Heart left ventricle (tissue), 16 donors: ENCODE measurements around the gene ZNF598. TPM values are rescaled to one million over a fixed set of nuclear protein-coding genes. Genes with fewer than 3 reads are reported as not detected.

Experiments used
- ATAC-seq, 4 donors: fragments of 200-7000 bp; cut with Tn5 transposase; one replicate each; pipeline ENCODE4 v1.9.1; 2020 to 2022; ENCODE audit warnings: moderate library complexity in 4 of 4, mild to moderate bottlenecking in 3 of 4, moderate number of reproducible peaks in 1 of 4
- DNase-seq, 5 donors: peaks; one replicate each; pipeline ENCODE4 v3.0.0-alpha.2; 2020
- H3K27ac ChIP-seq, 12 donors: fragments of 200-600 bp; sonication (generic) in 4 of 12; one replicate each; pipeline versions ENCODE4 v1.5.0 to v1.8.0; 2016 to 2022; ENCODE audit warnings: mild to moderate bottlenecking in 2 of 12
- H3K27me3 ChIP-seq, 9 donors: fragments of 200-600 bp; sonication (generic) in 2 of 9; one replicate each; pipeline versions ENCODE4 v1.5.1 to v1.8.0; 2016 to 2022; ENCODE audit warnings: mild to moderate bottlenecking in 3 of 9
- H3K36me3 ChIP-seq, 9 donors: fragments of 200-600 bp; sonication (generic) in 2 of 9; one replicate each; pipeline versions ENCODE4 v1.5.0 to v1.8.0; 2018 to 2022; ENCODE audit warnings: mild to moderate bottlenecking in 2 of 9
- H3K4me1 ChIP-seq, 12 donors: fragments of 200-600 bp; sonication (generic) in 4 of 12; one replicate each; pipeline versions ENCODE4 v1.5.0 to v1.8.0; 2016 to 2022; ENCODE audit warnings: mild to moderate bottlenecking in 3 of 12
- H3K4me3 ChIP-seq, 12 donors: fragments of 200-600 bp; sonication (generic) in 4 of 12; one replicate each; pipeline versions ENCODE4 v1.5.0 to v1.8.0; 2017 to 2022; ENCODE audit warnings: mild to moderate bottlenecking in 9 of 12, moderate library complexity in 4 of 12
- H3K9me3 ChIP-seq, 12 donors: fragments of 200-600 bp; sonication (generic) in 4 of 12; one replicate each; pipeline versions ENCODE4 v1.5.0 to v1.8.0; 2016 to 2022; ENCODE audit warnings: mild to moderate bottlenecking in 1 of 12
- POLR2A ChIP-seq, 2 donors: fragments of 450-650 bp; IDR thresholded peaks; one replicate each; pipeline ENCODE4 v1.6.1; 2017; ENCODE audit warnings: antibody characterized with exemption in 2 of 2, mild to moderate bottlenecking in 2 of 2, moderate library complexity in 2 of 2
- WGBS, 4 donors: extraction: QIAGEN DNeasy Blood & Tissue Kit in 2 of 4; methylation state at CpG; one replicate each; pipeline versions ENCODE4 v1.1.5 to v1.1.7; 2013 to 2018; 5-methylcytosine and 5-hydroxymethylcytosine counted together
- intact Hi-C, 10 donors: fragments of 100-400 bp; cut with DNase I; formaldehyde crosslinking; loops; one replicate each; pipeline versions ENCODE4 v1.11.1 to v1.14.2; 2022
- polyA plus RNA-seq, 2 donors: library from polyadenylated mRNA; stranded (reverse); fragments of 200-250 nt; gene quantifications; one replicate each; pipeline ENCODE4 v1.2.3, GENCODE V29; 2013
- total RNA-seq, 9 donors: library from RNA; depleted of rRNA in 2 of 9; stranded (reverse); fragments of >200 nt in 2 of 9; fragmentation: NEBNext Ultra II Directional in 3 of 9; extraction: Animal tissue kit (Norgen Biotek cat#: 25700) in 3 of 9; gene quantifications; one replicate each; pipeline versions ENCODE4 v1.1.0 to v1.2.4, GENCODE V29; 2016 to 2023
- TF ChIP-seq, protein P1 (sequence below), 12 donors: fragments of 200-600 bp; sonication (generic) in 4 of 12; IDR thresholded peaks; one replicate each; pipeline versions ENCODE4 v1.5.0 to v1.8.0; 2018 to 2022; ENCODE audit warnings: antibody characterized with exemption in 12 of 12, mild to moderate bottlenecking in 5 of 12
- donor health status: ischemic (EF 13 %, LVEDD 7.1; RV severe dilation, severe dysfunction).
- donor health status: healthy with polysubstance abuse.
- donor health status: DM: no; HTN: yes; CAD: no.
- donor health status: DM: no; HTN: no; CAD: no.
- donor health status: ischemic (EF 25% LVEDD 6.9; RV normal size, moderate dysfunction).
- donor health status: ischemic (EF 25% LVEDD 5.7; RV mildly dilated, moderate dysfunction).
- donor health status: healthy.
- donor health status: DM: yes; HTN: yes; CAD: no.
- donor health status: ischemic (EF 35%, LVEDD 5.7; RV mildly dilated, moderate dysfunction).
- donor health status: nonischemic (EF 11% LVEDD 7.7; RV severe dilation, severe dysfunction).
- donor health status: DM: yes; HTN: yes; CAD: no.
- donor health status: PGD.
- donor health status: ischemic (EF 29% LVEDD 5.4; RV normal size, mild dysfunction).
- donor health status: nonischemic (EF 23%, LVEDD 6.1; RV moderate dilation, normal function).

Gene ZNF598
- total and polyA plus RNA-seq, 11 donors, result 9.4 to 47.4 (median 17.0) TPM

GRCh38 chr16:1950559-1950958 lies 59.1 kb downstream of the ZNF598 start:
- intact Hi-C loops, result no loop called here
- peaks cover 0 to 4% (median 0%) of the 10 kb centered on the region in 9 donors for H3K36me3 ChIP-seq
- TF ChIP-seq POLR2A (IDR thresholded peaks at IDR 0.05), result no peak
- TF ChIP-seq, protein P1, sequence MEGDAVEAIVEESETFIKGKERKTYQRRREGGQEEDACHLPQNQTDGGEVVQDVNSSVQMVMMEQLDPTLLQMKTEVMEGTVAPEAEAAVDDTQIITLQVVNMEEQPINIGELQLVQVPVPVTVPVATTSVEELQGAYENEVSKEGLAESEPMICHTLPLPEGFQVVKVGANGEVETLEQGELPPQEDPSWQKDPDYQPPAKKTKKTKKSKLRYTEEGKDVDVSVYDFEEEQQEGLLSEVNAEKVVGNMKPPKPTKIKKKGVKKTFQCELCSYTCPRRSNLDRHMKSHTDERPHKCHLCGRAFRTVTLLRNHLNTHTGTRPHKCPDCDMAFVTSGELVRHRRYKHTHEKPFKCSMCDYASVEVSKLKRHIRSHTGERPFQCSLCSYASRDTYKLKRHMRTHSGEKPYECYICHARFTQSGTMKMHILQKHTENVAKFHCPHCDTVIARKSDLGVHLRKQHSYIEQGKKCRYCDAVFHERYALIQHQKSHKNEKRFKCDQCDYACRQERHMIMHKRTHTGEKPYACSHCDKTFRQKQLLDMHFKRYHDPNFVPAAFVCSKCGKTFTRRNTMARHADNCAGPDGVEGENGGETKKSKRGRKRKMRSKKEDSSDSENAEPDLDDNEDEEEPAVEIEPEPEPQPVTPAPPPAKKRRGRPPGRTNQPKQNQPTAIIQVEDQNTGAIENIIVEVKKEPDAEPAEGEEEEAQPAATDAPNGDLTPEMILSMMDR (IDR thresholded peaks at IDR 0.05), result no peak
- no peak overlapping the region for H3K4me3 ChIP-seq
- peak in 4 of 5 donors; percentile 64 to 83 (median 70) for DNase-seq
- ATAC-seq, result peak; percentile 39 to 76 (median 60)
- WGBS, 4 donors, result 49 to 72% (median 59%) methylated on average over 8 to 19 of the region's 19 CpGs
- no peaks in the 10 kb centered on the region for H3K9me3 ChIP-seq
- H3K27me3 ChIP-seq, result no peaks in the 10 kb centered on the region
- H3K27ac ChIP-seq, result peak overlapping the region; percentile 59 to 97 (median 83)
- H3K4me1 ChIP-seq, result peaks cover 0 to 30% (median 5%) of the 10 kb centered on the region in 12 donors

GRCh38 chr16:1950047-1950446 lies 59.6 kb downstream of the ZNF598 start:
- WGBS, 4 donors, result 39 to 68% (median 55%) methylated on average over 4 to 7 of the region's 7 CpGs
- H3K27ac ChIP-seq, result peak overlapping the region; percentile 59 to 97 (median 83)

DNA sequence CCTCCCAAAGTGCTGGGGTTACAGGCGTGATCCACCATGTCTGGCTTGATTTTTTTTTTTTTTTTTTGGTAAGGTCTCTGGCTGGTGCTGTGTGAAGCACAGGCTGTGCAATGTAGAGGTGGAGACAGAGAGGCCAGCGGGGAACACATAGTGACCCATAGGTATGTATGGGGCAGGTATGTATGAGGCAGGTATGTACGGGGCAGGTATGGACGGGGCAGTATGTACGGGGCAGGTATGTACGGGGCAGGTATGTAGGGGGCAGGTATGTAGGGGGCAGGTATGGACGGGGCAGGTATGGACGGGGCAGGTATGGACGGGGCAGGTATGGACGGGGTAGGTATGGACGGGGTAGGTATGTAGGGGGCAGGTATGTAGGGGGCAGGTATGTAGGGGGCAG lies 60.1 kb downstream of the ZNF598 start:
- H3K4me3 ChIP-seq, result no peak overlapping the region
- intact Hi-C loops, result no loop called here
- H3K36me3 ChIP-seq, result peaks cover 0 to 4% (median 0%) of the 10 kb centered on the region in 9 donors
- ATAC-seq (no peak), DNase-seq (no peak)
- H3K9me3 ChIP-seq, result no peaks in the 10 kb centered on the region
- no peaks in the 10 kb centered on the region for H3K27me3 ChIP-seq
- 86 to 94% (median 93%) methylated on average over 10 to 11 of the region's 11 CpGs for WGBS, 4 donors
- peak overlapping the region in 1 of 12 donors; percentile 37 for H3K27ac ChIP-seq
- TF ChIP-seq POLR2A (IDR thresholded peaks at IDR 0.05), result no peak
- TF ChIP-seq, protein P1 (IDR thresholded peaks at IDR 0.05), result no peak
- peaks cover 0 to 30% (median 5%) of the 10 kb centered on the region in 12 donors for H3K4me1 ChIP-seq

More at GRCh38 chr16:1950047-1950446, 59.6 kb downstream of the ZNF598 start:
- H3K36me3 ChIP-seq, result peaks cover 0 to 4% (median 0%) of the 10 kb centered on the region in 9 donors
- no peaks in the 10 kb centered on the region for H3K9me3 ChIP-seq
- peaks cover 0 to 30% (median 5%) of the 10 kb centered on the region in 12 donors for H3K4me1 ChIP-seq
- peak; percentile 4 to 36 (median 22) for ATAC-seq
- TF ChIP-seq, protein P1 (IDR thresholded peaks at IDR 0.05), result no peak
- no peak for TF ChIP-seq POLR2A (IDR thresholded peaks at IDR 0.05)
- peak in 1 of 5 donors; percentile 55 for DNase-seq
- no peak overlapping the region for H3K4me3 ChIP-seq
- H3K27me3 ChIP-seq, result no peaks in the 10 kb centered on the region
- intact Hi-C loops, result no loop called here

Other genes starting within 250 kb of the ZNF598 start
Only the 30 nearest of the 33 such genes appear.
- 100 to 1,000 TPM in 2 of 9 donors, 10 to 100 TPM in 7; 58.0 to 123 (median 79.3) TPM for gene MRPS34, start 236.7 kb downstream of the ZNF598 start, total RNA-seq
- 100 to 1,000 TPM; 117 to 118 TPM for gene MRPS34, start 236.7 kb downstream of the ZNF598 start, polyA plus RNA-seq
- 100 to 1,000 TPM in 1 of 9 donors, 10 to 100 TPM in 8; 25.8 to 100 (median 31.8) TPM for gene SPSB3, start 227.2 kb downstream of the ZNF598 start, total RNA-seq
- gene SPSB3, start 227.2 kb downstream of the ZNF598 start, polyA plus RNA-seq, result 10 to 100 TPM; 44.5 to 52.0 TPM
- gene NUBP2, start 226.9 kb downstream of the ZNF598 start, total RNA-seq, result 10 to 100 TPM; 26.7 to 81.9 (median 30.1) TPM
- gene NUBP2, start 226.9 kb downstream of the ZNF598 start, polyA plus RNA-seq, result 10 to 100 TPM; 41.2 to 63.1 TPM
- under 1 TPM in 2 of 9 donors, not detected in 7; 0.12 to 0.38 TPM for gene IGFALS, start 216.1 kb downstream of the ZNF598 start, total RNA-seq
- gene IGFALS, start 216.1 kb downstream of the ZNF598 start, polyA plus RNA-seq, result under 1 TPM in 1 of 2 donors, not detected in 1; 0.23 TPM
- 100 to 1,000 TPM; 111 to 358 (median 165) TPM for gene HAGH, start 183.0 kb downstream of the ZNF598 start, total RNA-seq
- gene HAGH, start 183.0 kb downstream of the ZNF598 start, polyA plus RNA-seq, result 100 to 1,000 TPM; 155 to 226 TPM
- gene FAHD1, start 182.6 kb downstream of the ZNF598 start, total RNA-seq, result 10 to 100 TPM; 19.2 to 83.8 (median 28.4) TPM
- gene FAHD1, start 182.6 kb downstream of the ZNF598 start, polyA plus RNA-seq, result 10 to 100 TPM; 46.8 to 47.4 TPM
- gene MEIOB, start 137.7 kb downstream of the ZNF598 start, total RNA-seq, result not detected
- gene MEIOB, start 137.7 kb downstream of the ZNF598 start, polyA plus RNA-seq, result not detected
- gene HS3ST6, start 91.4 kb downstream of the ZNF598 start, total RNA-seq, result not detected
- not detected for gene HS3ST6, start 91.4 kb downstream of the ZNF598 start, polyA plus RNA-seq
- 10 to 100 TPM; 12.4 to 49.2 (median 31.1) TPM for gene MSRB1, start 66.6 kb downstream of the ZNF598 start, total RNA-seq
- 10 to 100 TPM; 48.4 to 70.2 TPM for gene MSRB1, start 66.6 kb downstream of the ZNF598 start, polyA plus RNA-seq
- gene RPL3L, start 55.1 kb downstream of the ZNF598 start, total RNA-seq, result 100 to 1,000 TPM; 117 to 279 (median 216) TPM
- gene RPL3L, start 55.1 kb downstream of the ZNF598 start, polyA plus RNA-seq, result 100 to 1,000 TPM in 1 of 2 donors, 10 to 100 TPM in 1; 86.5 to 180 TPM
- 1,000 to 10,000 TPM in 2 of 9 donors, 100 to 1,000 TPM in 7; 316 to 1,519 (median 542) TPM for gene NDUFB10, start 50.3 kb downstream of the ZNF598 start, total RNA-seq
- 1,000 to 10,000 TPM in 1 of 2 donors, 100 to 1,000 TPM in 1; 732 to 1,618 TPM for gene NDUFB10, start 50.3 kb downstream of the ZNF598 start, polyA plus RNA-seq
- gene RPS2, start 45.0 kb downstream of the ZNF598 start, total RNA-seq, result 1,000 to 10,000 TPM in 4 of 9 donors, 100 to 1,000 TPM in 5; 673 to 1,554 (median 968) TPM
- 1,000 to 10,000 TPM; 1,419 to 2,484 TPM for gene RPS2, start 45.0 kb downstream of the ZNF598 start, polyA plus RNA-seq
- not detected for gene RNF151, start 43.0 kb downstream of the ZNF598 start, total RNA-seq
- not detected for gene RNF151, start 43.0 kb downstream of the ZNF598 start, polyA plus RNA-seq
- gene TBL3, start 37.8 kb downstream of the ZNF598 start, total RNA-seq, result 10 to 100 TPM; 19.3 to 68.7 (median 21.5) TPM
- 10 to 100 TPM; 57.9 to 59.5 TPM for gene TBL3, start 37.8 kb downstream of the ZNF598 start, polyA plus RNA-seq
- not detected for gene NOXO1, start 28.4 kb downstream of the ZNF598 start, total RNA-seq
- under 1 TPM; 0.06 to 0.15 TPM for gene NOXO1, start 28.4 kb downstream of the ZNF598 start, polyA plus RNA-seq
- 10 to 100 TPM; 18.0 to 29.9 (median 23.5) TPM for gene GFER, start 25.6 kb downstream of the ZNF598 start, total RNA-seq
- 10 to 100 TPM; 36.6 to 51.1 TPM for gene GFER, start 25.6 kb downstream of the ZNF598 start, polyA plus RNA-seq
- 1 to 10 TPM in 3 of 9 donors, under 1 TPM in 6; 0.19 to 1.3 (median 0.86) TPM for gene SYNGR3, start 19.9 kb downstream of the ZNF598 start, total RNA-seq
- gene SYNGR3, start 19.9 kb downstream of the ZNF598 start, polyA plus RNA-seq, result 1 to 10 TPM in 1 of 2 donors, under 1 TPM in 1; 0.53 to 2.7 TPM
- under 1 TPM in 1 of 9 donors, not detected in 8; 0.69 TPM for gene NPW, start 10.0 kb upstream of the ZNF598 start, total RNA-seq
- under 1 TPM in 1 of 2 donors, not detected in 1; 0.19 TPM for gene NPW, start 10.0 kb upstream of the ZNF598 start, polyA plus RNA-seq
- 100 to 1,000 TPM; 124 to 496 (median 227) TPM for gene NHERF2, start 17.1 kb upstream of the ZNF598 start, total RNA-seq
- 100 to 1,000 TPM; 213 to 396 TPM for gene NHERF2, start 17.1 kb upstream of the ZNF598 start, polyA plus RNA-seq
- 10 to 100 TPM in 7 of 9 donors, 1 to 10 TPM in 2; 9.0 to 25.0 (median 11.7) TPM for gene NTHL1, start 38.0 kb upstream of the ZNF598 start, total RNA-seq
- 10 to 100 TPM; 13.1 to 32.3 TPM for gene NTHL1, start 38.0 kb upstream of the ZNF598 start, polyA plus RNA-seq
- gene TSC2, start 38.2 kb upstream of the ZNF598 start, total RNA-seq, result 10 to 100 TPM; 48.4 to 94.5 (median 70.4) TPM
- 10 to 100 TPM; 33.3 to 44.8 TPM for gene TSC2, start 38.2 kb upstream of the ZNF598 start, polyA plus RNA-seq
- 100 to 1,000 TPM in 6 of 9 donors, 10 to 100 TPM in 3; 64.9 to 441 (median 110) TPM for gene PKD1, start 126.1 kb upstream of the ZNF598 start, total RNA-seq
- 100 to 1,000 TPM in 1 of 2 donors, 10 to 100 TPM in 1; 90.6 to 105 TPM for gene PKD1, start 126.1 kb upstream of the ZNF598 start, polyA plus RNA-seq
- 1 to 10 TPM in 4 of 9 donors, under 1 TPM in 5; 0.36 to 5.0 (median 0.75) TPM for gene RAB26, start 138.8 kb upstream of the ZNF598 start, total RNA-seq
- 1 to 10 TPM in 1 of 2 donors, under 1 TPM in 1; 0.28 to 3.3 TPM for gene RAB26, start 138.8 kb upstream of the ZNF598 start, polyA plus RNA-seq
- gene TRAF7, start 146.0 kb upstream of the ZNF598 start, total RNA-seq, result 10 to 100 TPM; 20.2 to 40.2 (median 27.0) TPM
- 10 to 100 TPM; 12.2 to 39.5 TPM for gene TRAF7, start 146.0 kb upstream of the ZNF598 start, polyA plus RNA-seq
- gene CASKIN1, start 186.8 kb upstream of the ZNF598 start, total RNA-seq, result 1 to 10 TPM in 8 of 9 donors, under 1 TPM in 1; 0.77 to 7.0 (median 2.1) TPM
- 1 to 10 TPM in 1 of 2 donors, under 1 TPM in 1; 0.37 to 4.0 TPM for gene CASKIN1, start 186.8 kb upstream of the ZNF598 start, polyA plus RNA-seq
- 10 to 100 TPM; 19.8 to 49.0 (median 22.8) TPM for gene MLST8, start 195.6 kb upstream of the ZNF598 start, total RNA-seq
- gene MLST8, start 195.6 kb upstream of the ZNF598 start, polyA plus RNA-seq, result 10 to 100 TPM; 28.5 to 42.3 TPM
- gene BRICD5, start 201.0 kb upstream of the ZNF598 start, total RNA-seq, result 10 to 100 TPM in 2 of 9 donors, 1 to 10 TPM in 7; 1.7 to 11.7 (median 5.5) TPM
- 1 to 10 TPM; 3.8 to 7.6 TPM for gene BRICD5, start 201.0 kb upstream of the ZNF598 start, polyA plus RNA-seq
- gene PGP, start 205.0 kb upstream of the ZNF598 start, total RNA-seq, result 10 to 100 TPM; 19.6 to 44.0 (median 33.8) TPM
- gene PGP, start 205.0 kb upstream of the ZNF598 start, polyA plus RNA-seq, result 10 to 100 TPM; 24.6 to 31.7 TPM
- gene E4F1, start 213.8 kb upstream of the ZNF598 start, total RNA-seq, result 10 to 100 TPM in 8 of 9 donors, 1 to 10 TPM in 1; 8.4 to 27.3 (median 12.7) TPM
- 10 to 100 TPM; 17.3 to 20.4 TPM for gene E4F1, start 213.8 kb upstream of the ZNF598 start, polyA plus RNA-seq
- under 1 TPM in 7 of 9 donors, not detected in 2; 0.12 to 0.51 (median 0.34) TPM for gene DNASE1L2, start 226.6 kb upstream of the ZNF598 start, total RNA-seq
- gene DNASE1L2, start 226.6 kb upstream of the ZNF598 start, polyA plus RNA-seq, result under 1 TPM; 0.18 to 0.50 TPM